ENCODE results near the gene OTOGL.

- TF ChIP-seq ZNF565 (CRISPR knock-in tag; conservative IDR thresholded peaks at IDR 0.05; ENCODE audit: low read depth) (no peak), SNAI2 (CRISPR knock-in tag; IDR thresholded peaks at IDR 0.05) (no peak), PATZ1 (CRISPR knock-in tag; IDR thresholded peaks at IDR 0.05; ENCODE audit: borderline replicate concordance) (no peak), ARNTL (CRISPR knock-in tag; IDR thresholded peaks at IDR 0.05; ENCODE audit: borderline replicate concordance, low read depth) (no peak), ZC3H10 (CRISPR knock-in tag; IDR thresholded peaks at IDR 0.05) (no peak), TOX (CRISPR knock-in tag; IDR thresholded peaks at IDR 0.05; ENCODE audit: borderline replicate concordance) (no peak), CSRNP3 (CRISPR knock-in tag; IDR thresholded peaks at IDR 0.05) (no peak), BACH2 (CRISPR knock-in tag; IDR thresholded peaks at IDR 0.05; ENCODE audit: borderline replicate concordance) (no peak), POU6F1 (CRISPR knock-in tag; IDR thresholded peaks at IDR 0.05; ENCODE audit: borderline replicate concordance, low read depth) (no peak), RARB (CRISPR knock-in tag; IDR thresholded peaks at IDR 0.05) (no peak), OSR1 (CRISPR knock-in tag; IDR thresholded peaks at IDR 0.05) (no peak), ZFP30 (CRISPR knock-in tag; IDR thresholded peaks at IDR 0.05) (no peak), CREB5 (CRISPR knock-in tag; IDR thresholded peaks at IDR 0.05; ENCODE audit: low read depth) (no peak)
These were observed 34.4 kb upstream of the OTOGL start for GRCh38 chr12:80064951-80065350.
